HL-60 (cell line): ENCODE results near the gene RBBP8NL.

ENCODE experiments used
- DNase-seq, 2 experiments: peaks; one replicate each; pipeline ENCODE4 v3.0.0-alpha.2; 2010 to 2020; ENCODE audit warnings: low read depth in 1 of 2, low spot score in 1 of 2
- H3K27ac ChIP-seq: fragments of 250-450 bp; sonication (Bioruptor Pico); replicated peaks from 2 replicates; pipeline ENCODE4 v1.5.1; 2020; ENCODE audit warnings: mild to moderate bottlenecking, moderate library complexity
- H3K27me3 ChIP-seq: fragments of 250-450 bp; sonication (Bioruptor Pico); 2 replicates; pipeline ENCODE4 v1.5.1; 2021; ENCODE audit warnings: mild to moderate bottlenecking, moderate library complexity; ENCODE audit not compliant: insufficient read depth, poor library complexity, severe bottlenecking
- H3K4me3 ChIP-seq: replicated peaks from 2 replicates; pipeline ENCODE4 v1.5.1; 2011; ENCODE audit warnings: mild to moderate bottlenecking, control low read depth, low read length; ENCODE audit not compliant: insufficient read depth
- GABPA ChIP-seq: IDR thresholded peaks from 2 replicates; pipeline ENCODE4 v1.6.1; 2012; ENCODE audit warnings: low read depth
- POLR2AphosphoS5 ChIP-seq: IDR thresholded peaks from 2 replicates; pipeline ENCODE4 v1.6.1; 2012; ENCODE audit warnings: low read depth
- REST ChIP-seq: IDR thresholded peaks from 2 replicates; pipeline ENCODE4 v1.6.1; 2012; ENCODE audit warnings: low read depth; ENCODE audit not compliant: insufficient replicate concordance
- SPI1 ChIP-seq: IDR thresholded peaks from 2 replicates; pipeline ENCODE4 v1.6.1; 2012; ENCODE audit warnings: low read depth, mild to moderate bottlenecking, borderline replicate concordance
- long read RNA-seq: library from polyadenylated mRNA; unstranded; transcript quantifications from one replicate; pipeline ENCODE4 v2.0.0, GENCODE V29; 2020
- TF ChIP-seq, protein P1 (sequence below): IDR thresholded peaks from one replicate; pipeline ENCODE4 v1.5.1; 2011; ENCODE audit warnings: low read length, control low read depth, inconsistent platforms; ENCODE audit not compliant: insufficient read depth

The RBBP8NL gene, protein sequence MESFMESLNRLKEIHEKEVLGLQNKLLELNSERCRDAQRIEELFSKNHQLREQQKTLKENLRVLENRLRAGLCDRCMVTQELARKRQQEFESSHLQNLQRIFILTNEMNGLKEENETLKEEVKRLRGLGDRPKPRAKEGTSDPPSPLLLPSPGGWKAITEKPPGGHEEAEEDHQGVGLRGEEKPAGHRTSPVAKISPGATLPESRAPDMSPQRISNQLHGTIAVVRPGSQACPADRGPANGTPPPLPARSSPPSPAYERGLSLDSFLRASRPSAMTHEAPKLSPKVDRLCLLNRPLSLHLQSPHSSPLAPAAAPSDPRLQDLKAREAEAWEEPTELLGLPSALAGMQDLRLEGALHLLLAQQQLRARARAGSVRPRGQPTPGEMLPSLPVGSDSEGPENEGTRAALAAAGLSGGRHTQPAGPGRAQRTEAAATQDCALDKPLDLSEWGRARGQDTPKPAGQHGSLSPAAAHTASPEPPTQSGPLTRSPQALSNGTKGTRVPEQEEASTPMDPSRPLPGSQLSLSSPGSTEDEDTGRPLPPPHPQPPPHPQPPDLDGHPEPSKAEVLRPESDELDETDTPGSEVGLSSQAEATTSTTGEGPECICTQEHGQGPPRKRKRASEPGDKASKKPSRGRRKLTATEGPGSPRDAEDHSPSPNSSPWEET
- long read RNA-seq, result 0 reads

DNA sequence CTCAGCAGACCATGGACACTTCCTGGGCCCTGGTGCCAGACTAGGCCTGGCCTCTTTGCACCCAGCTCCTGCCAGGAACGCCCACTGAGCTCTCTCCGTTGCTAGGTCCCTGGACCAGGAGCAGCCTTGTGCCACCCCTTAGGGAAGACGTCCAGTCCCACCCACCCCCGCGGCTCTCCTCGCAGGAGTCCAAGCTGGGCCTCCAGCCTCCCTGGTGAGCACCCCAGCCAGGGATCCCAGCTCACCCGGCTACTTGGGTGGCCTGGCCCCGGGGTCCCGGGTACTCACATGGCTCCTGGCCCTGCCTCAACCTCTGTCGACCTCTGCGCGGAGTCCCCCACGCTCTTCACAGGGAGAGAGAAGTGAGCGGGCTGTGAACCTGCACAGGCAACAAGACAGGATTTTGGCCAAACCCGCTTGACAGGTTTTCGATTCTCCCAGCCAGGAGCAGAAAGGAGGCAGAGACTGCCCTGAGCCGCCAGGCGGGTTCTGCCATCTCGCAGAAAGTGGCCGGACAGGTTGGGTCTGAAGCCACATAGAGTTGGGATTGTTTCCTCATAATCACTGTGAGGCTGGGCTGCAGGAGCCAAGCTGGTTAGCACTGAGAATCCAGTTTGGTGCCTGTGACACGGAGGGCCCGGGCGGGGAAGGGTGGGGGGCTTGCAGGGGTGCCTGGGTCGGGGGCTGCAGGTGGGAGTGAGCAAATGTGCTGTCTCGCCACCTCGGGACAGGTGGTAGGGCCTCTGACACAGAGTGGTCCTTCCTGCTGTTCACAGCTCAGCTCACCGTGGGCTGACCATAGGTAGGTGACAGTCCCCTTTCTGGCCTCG lies at the start of gene RBBP8NL:
Gene RBBP8NL (minus strand): TSS at position 368 of the 830 bp plus-strand sequence. CDS start 7,892 bp downstream, outside the sequence.
- no peak within 1 kb of the TSS for H3K4me3 ChIP-seq
- no peak within 1 kb of the TSS for H3K27ac ChIP-seq

GRCh38 chr20:62476056-62476838 lies 48.9 kb upstream of the RBBP8NL start:
- Histone ChIP-seq H3K4me3 (no peak overlapping the region), H3K27ac (no peak overlapping the region), H3K27me3 (peaks cover 66% of the 10 kb centered on the region)
- no peak for TF ChIP-seq POLR2AphosphoS5
- TF ChIP-seq, protein P1, sequence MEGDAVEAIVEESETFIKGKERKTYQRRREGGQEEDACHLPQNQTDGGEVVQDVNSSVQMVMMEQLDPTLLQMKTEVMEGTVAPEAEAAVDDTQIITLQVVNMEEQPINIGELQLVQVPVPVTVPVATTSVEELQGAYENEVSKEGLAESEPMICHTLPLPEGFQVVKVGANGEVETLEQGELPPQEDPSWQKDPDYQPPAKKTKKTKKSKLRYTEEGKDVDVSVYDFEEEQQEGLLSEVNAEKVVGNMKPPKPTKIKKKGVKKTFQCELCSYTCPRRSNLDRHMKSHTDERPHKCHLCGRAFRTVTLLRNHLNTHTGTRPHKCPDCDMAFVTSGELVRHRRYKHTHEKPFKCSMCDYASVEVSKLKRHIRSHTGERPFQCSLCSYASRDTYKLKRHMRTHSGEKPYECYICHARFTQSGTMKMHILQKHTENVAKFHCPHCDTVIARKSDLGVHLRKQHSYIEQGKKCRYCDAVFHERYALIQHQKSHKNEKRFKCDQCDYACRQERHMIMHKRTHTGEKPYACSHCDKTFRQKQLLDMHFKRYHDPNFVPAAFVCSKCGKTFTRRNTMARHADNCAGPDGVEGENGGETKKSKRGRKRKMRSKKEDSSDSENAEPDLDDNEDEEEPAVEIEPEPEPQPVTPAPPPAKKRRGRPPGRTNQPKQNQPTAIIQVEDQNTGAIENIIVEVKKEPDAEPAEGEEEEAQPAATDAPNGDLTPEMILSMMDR, result no peak
- DNase-seq, result no peak

More for the DNA sequence above, at the start of gene RBBP8NL:
- DNase-seq, result no peak
- H3K27me3 ChIP-seq, result peaks cover 4% of the 10 kb centered on the region
- TF ChIP-seq POLR2AphosphoS5 (no peak), GABPA (no peak), REST (no peak), SPI1 (no peak)
- TF ChIP-seq, protein P1, result no peak

DNA sequence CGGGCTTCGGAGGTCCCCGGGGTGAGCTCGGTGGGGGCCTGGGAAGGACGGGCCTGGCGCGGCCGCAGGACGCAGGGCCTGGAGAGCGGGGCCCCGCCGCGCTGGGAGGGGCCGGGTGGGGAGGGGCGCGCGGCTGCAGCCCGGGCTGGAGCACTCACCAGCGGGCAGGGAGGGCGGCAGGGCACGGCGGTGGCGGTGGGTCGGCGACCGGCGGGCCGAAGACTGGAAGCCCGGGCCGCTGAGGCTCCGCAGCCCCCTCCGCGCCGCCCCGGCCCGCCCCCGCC lies 48.4 kb upstream of the RBBP8NL start, which contains the start of gene GATA5:
Gene GATA5 (minus strand): TSS at position 224 of the 284 bp plus-strand sequence. CDS start 474 bp downstream, outside the sequence.
- TF ChIP-seq REST (no peak), POLR2AphosphoS5 (no peak), SPI1 (no peak), GABPA (no peak)
- TF ChIP-seq, protein P1, result no peak

More for the DNA sequence above, 48.4 kb upstream of the RBBP8NL start, which contains the start of gene GATA5:
- Histone ChIP-seq H3K4me3 (no peak within 1 kb of the TSS), H3K27me3 (peaks cover 65% of the 10 kb centered on the region), H3K27ac (no peak within 1 kb of the TSS)
- DNase-seq, result no peak
